H54 (cell line): ENCODE measurements around the gene ATP11C.
"Not testable (repeated sequence)": the region's sequence is repeated elsewhere in the genome, so short reads cannot be mapped to it uniquely, and the experiment has no call there.

ENCODE experiments used
- DNase-seq: peaks from one replicate; pipeline ENCODE4 v3.0.0; 2011; ENCODE audit warnings: low spot score, mixed read lengths; ENCODE audit not compliant: insufficient read length
- FAIRE-seq: peaks from 3 replicates; lab custom pipeline; 2011; peaks lifted over from hg19 to GRCh38; lab: Jason Lieb, UNC
- POLR2A ChIP-seq: IDR thresholded peaks from 2 replicates; pipeline ENCODE4 v1.6.1; 2011; ENCODE audit warnings: low read depth, mild to moderate bottlenecking, low read length

Gene ATP11C

GRCh38 chrX:139902559-139902958 lies 30.3 kb downstream of the ATP11C start:
- DNase-seq, result no peak
- FAIRE-seq, result no peak
- no peak for TF ChIP-seq POLR2A

GRCh38 chrX:139898334-139898733 lies 34.5 kb downstream of the ATP11C start:
- FAIRE-seq, result no peak
- no peak for TF ChIP-seq POLR2A
- DNase-seq, result no peak

GRCh38 chrX:139892512-139892911 lies 40.3 kb downstream of the ATP11C start:
- DNase-seq, result no peak
- TF ChIP-seq POLR2A, result no peak
- FAIRE-seq, result no peak

GRCh38 chrX:139890991-139891700 lies 41.7 kb downstream of the ATP11C start:
- peak; percentile 76 for FAIRE-seq
- no peak for TF ChIP-seq POLR2A
- peak; percentile 16 for DNase-seq

GRCh38 chrX:139889760-139890159 lies 43.1 kb downstream of the ATP11C start:
- no peak for DNase-seq
- FAIRE-seq, result peak; percentile 60
- TF ChIP-seq POLR2A, result no peak

GRCh38 chrX:139883984-139884383 lies 48.9 kb downstream of the ATP11C start:
- TF ChIP-seq POLR2A, result no peak
- DNase-seq (no peak), FAIRE-seq (no peak)

- FAIRE-seq (peak; percentile 72), DNase-seq (no peak)
- no peak for TF ChIP-seq POLR2A
Observed at GRCh38 chrX:139882299-139882698, 50.6 kb downstream of the ATP11C start.

GRCh38 chrX:139881572-139881971 lies 51.3 kb downstream of the ATP11C start:
- FAIRE-seq (peak; percentile 75), DNase-seq (no peak)
- TF ChIP-seq POLR2A, result no peak

GRCh38 chrX:139881130-139881529 lies 51.7 kb downstream of the ATP11C start:
- no peak for TF ChIP-seq POLR2A
- FAIRE-seq, result no peak
- DNase-seq, result no peak

GRCh38 chrX:139877710-139878414 lies 55.0 kb downstream of the ATP11C start:
- no peak for DNase-seq
- TF ChIP-seq POLR2A, result no peak
- FAIRE-seq, result no peak

- TF ChIP-seq POLR2A, result no peak
- no peak for FAIRE-seq
- no peak for DNase-seq
Observed at GRCh38 chrX:139875841-139876240, 57.0 kb downstream of the ATP11C start.

- FAIRE-seq, result no peak
- no peak for TF ChIP-seq POLR2A
- DNase-seq, result no peak
Observed at GRCh38 chrX:139869796-139870195, 63.1 kb downstream of the ATP11C start.

GRCh38 chrX:139864640-139865039 lies 68.2 kb downstream of the ATP11C start:
- TF ChIP-seq POLR2A, result no peak
- FAIRE-seq, result no peak

GRCh38 chrX:139862208-139862607 lies 70.6 kb downstream of the ATP11C start:
- no peak for DNase-seq
- TF ChIP-seq POLR2A, result no peak
- FAIRE-seq, result no peak

More at GRCh38 chrX:139864640-139865039, 68.2 kb downstream of the ATP11C start:
- DNase-seq, result no peak

- DNase-seq, FAIRE-seq: not testable (repeated sequence)
Observed at GRCh38 chrX:139856826-139857225, 76.0 kb downstream of the ATP11C start.
